Gastroesophageal sphincter (tissue), 4 donors: ENCODE data around the gene ZNF543. TPM values are rescaled to one million over a fixed set of nuclear protein-coding genes. Genes with fewer than 3 reads are reported as not detected.
A peak's percentile ranks its signal among the peaks of the same experiment; 100 is the strongest.
"Not testable (repeated sequence)": the region's sequence is repeated elsewhere in the genome, so short reads cannot be mapped to it uniquely, and the experiment has no call there.

Experiments
- ATAC-seq: fragments of 150-250 bp; one replicate; pipeline ENCODE4 v1.9.1; 2016; ENCODE audit warnings: mild to moderate bottlenecking, moderate library complexity
- H3K27ac ChIP-seq, 4 donors: fragments of 200-600 bp; sonication (generic) in 3 of 4; 1 replicate in 3 of 4; 2 replicates in 1 of 4; pipeline ENCODE4 v1.5.1; 2016 to 2019
- H3K27me3 ChIP-seq: fragments of 200-600 bp; sonication (generic); one replicate; pipeline ENCODE4 v1.5.1; 2019
- H3K36me3 ChIP-seq, 2 donors: fragments of 200-600 bp; sonication (generic); one replicate each; pipeline ENCODE4 v1.5.1; 2019; ENCODE audit warnings: control low read depth in 1 of 2
- H3K4me1 ChIP-seq, 3 donors: fragments of 200-600 bp; sonication (generic); 1 replicate in 2 of 3; 2 replicates in 1 of 3; pipeline ENCODE4 v1.5.1; 2016 to 2019; ENCODE audit warnings: control low read depth in 2 of 3
- H3K4me3 ChIP-seq, 2 donors: fragments of 200-600 bp; sonication (generic); one replicate each; pipeline ENCODE4 v1.5.1; 2019; ENCODE audit warnings: mild to moderate bottlenecking in 1 of 2, moderate library complexity in 1 of 2
- H3K9me3 ChIP-seq, 3 donors: fragments of 200-600 bp; sonication (generic); one replicate each; pipeline ENCODE4 v1.5.1; 2017 to 2019; ENCODE audit warnings: control low read depth in 2 of 3
- EP300 ChIP-seq: sonication (generic); formaldehyde crosslinking; IDR thresholded peaks from one replicate; pipeline ENCODE4 v1.6.1; 2017; ENCODE audit warnings: antibody characterized with exemption, mild to moderate bottlenecking
- POLR2A ChIP-seq, 2 donors: fragments of 450-650 bp; IDR thresholded peaks; one replicate each; pipeline ENCODE4 v1.6.1; 2017; ENCODE audit warnings: antibody characterized with exemption in 2 of 2, mild to moderate bottlenecking in 2 of 2, moderate library complexity in 1 of 2
- POLR2AphosphoS5 ChIP-seq: sonication (generic); formaldehyde crosslinking; IDR thresholded peaks from one replicate; pipeline ENCODE4 v1.6.1; 2017; ENCODE audit warnings: antibody characterized with exemption
- WGBS, 2 donors: methylation state at CpG; one replicate each; pipeline ENCODE4 v1.1.5; 2018; ENCODE audit warnings: low coverage in 1 of 2; 5-methylcytosine and 5-hydroxymethylcytosine counted together
- total RNA-seq, 4 donors: library from RNA; depleted of rRNA; stranded (reverse); fragments of >200 nt; gene quantifications; one replicate each; pipeline ENCODE4 v1.1.0, GENCODE V29; 2016
- TF ChIP-seq, protein P1 (sequence below), 4 experiments: fragments of 200-600 bp in 2 of 4; fragments of 450-650 bp in 2 of 4; sonication (generic) in 1 of 4; IDR thresholded peaks; one replicate each; pipeline ENCODE4 v1.5.1; 2017 to 2019; ENCODE audit warnings: antibody characterized with exemption in 4 of 4, mild to moderate bottlenecking in 2 of 4, moderate library complexity in 2 of 4

The ZNF543 gene
- total RNA-seq, result 10 to 100 TPM in 1 of 4 donors, 1 to 10 TPM in 3; 9.3 to 11.7 (median 9.7) TPM

DNA sequence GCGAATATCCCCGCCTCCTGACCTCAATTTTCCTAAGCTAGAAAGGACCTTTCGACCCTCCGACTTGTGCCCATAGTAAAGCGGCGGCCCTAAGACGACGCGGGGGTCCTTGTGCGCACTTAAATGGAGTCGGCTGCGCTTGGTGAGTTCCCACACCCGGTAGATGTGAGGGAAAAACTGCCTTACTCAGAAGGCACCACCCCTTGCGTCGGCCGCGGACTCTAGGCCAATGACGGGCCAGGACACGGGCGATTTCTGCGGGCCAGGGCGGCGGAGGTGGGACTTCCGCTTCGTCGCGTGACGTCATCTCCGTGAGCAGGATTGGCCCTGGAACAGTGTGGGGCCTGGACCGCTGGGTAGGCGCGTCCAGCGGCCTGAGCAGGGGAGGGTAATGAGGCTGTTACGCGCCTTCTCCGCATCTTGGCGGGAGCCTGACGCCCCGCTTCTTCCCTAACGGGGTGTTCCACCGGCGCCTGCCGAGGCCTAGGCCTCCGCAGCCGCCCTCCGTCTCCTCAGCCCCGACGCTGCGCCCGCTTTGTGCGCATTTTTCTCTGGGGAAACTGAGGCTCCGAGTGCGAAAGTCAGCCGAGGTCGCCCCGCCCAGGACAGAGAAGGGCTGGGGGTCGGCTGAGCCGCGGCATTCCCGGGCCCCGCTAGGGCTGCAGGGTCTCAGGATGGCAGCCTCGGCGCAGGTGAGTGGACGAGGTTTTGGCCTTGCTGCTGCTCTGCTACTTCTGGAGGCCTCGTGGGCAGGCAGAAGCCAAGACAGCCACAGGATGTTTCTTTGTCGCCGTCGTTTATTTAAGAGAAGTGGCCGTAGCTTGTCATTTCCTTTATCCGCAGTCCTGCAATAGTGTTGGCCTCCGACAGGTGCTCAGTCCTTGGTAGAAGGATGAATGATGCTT is at the start of gene ZNF543:
Gene ZNF543, plus strand, starts transcription at position 293 of the 905 bp plus-strand sequence. Its CDS starts 382 bp downstream, at position 675.
- Histone ChIP-seq H3K4me1 (peaks cover 0 to 33% (median 11%) of the 10 kb centered on the region in 3 donors), H3K36me3 (peaks cover 0 to 28% of the 10 kb centered on the region in 2 donors), H3K9me3 (peaks cover 0 to 36% (median 0%) of the 10 kb centered on the region in 3 donors), H3K27me3 (peaks cover 3% of the 10 kb centered on the region), H3K4me3 (peak within 1 kb of the TSS; percentile 59 to 91), H3K27ac (peak within 1 kb of the TSS; percentile 41 to 92 (median 92))
- 0% methylated on average over 4 to 11 of the region's 71 CpGs for WGBS, 2 donors
- TF ChIP-seq, protein P1, sequence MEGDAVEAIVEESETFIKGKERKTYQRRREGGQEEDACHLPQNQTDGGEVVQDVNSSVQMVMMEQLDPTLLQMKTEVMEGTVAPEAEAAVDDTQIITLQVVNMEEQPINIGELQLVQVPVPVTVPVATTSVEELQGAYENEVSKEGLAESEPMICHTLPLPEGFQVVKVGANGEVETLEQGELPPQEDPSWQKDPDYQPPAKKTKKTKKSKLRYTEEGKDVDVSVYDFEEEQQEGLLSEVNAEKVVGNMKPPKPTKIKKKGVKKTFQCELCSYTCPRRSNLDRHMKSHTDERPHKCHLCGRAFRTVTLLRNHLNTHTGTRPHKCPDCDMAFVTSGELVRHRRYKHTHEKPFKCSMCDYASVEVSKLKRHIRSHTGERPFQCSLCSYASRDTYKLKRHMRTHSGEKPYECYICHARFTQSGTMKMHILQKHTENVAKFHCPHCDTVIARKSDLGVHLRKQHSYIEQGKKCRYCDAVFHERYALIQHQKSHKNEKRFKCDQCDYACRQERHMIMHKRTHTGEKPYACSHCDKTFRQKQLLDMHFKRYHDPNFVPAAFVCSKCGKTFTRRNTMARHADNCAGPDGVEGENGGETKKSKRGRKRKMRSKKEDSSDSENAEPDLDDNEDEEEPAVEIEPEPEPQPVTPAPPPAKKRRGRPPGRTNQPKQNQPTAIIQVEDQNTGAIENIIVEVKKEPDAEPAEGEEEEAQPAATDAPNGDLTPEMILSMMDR (IDR thresholded peaks at IDR 0.05), result peak in 2 of 4 experiments; percentile 5 to 12
- TF ChIP-seq EP300 (no peak), POLR2AphosphoS5 (peak; percentile 74), POLR2A (IDR thresholded peaks at IDR 0.05) (peak; percentile 67 to 73)
- peak; percentile 100 for ATAC-seq

DNA sequence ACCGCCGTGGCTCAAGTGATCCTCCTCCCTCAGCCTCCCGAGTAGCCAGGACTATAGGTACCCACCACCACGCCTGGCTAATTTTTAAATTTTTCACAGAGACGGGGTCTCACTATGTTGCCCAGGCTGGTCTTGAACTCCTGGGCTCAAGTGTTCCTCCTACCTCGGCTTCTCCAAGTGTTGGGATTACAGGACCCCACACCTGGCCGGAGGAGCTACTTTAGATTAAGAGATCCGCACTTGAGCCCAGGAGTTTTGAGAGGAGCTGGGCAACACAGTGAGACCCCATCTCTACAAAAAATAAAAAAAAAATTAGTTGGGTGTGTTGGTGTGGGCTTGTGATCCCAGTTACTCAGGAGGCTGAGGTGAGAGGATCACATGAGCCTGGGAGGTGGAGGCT is 49.0 kb upstream of the ZNF543 start:
- Histone ChIP-seq H3K27me3 (no peaks in the 10 kb centered on the region), H3K9me3 (no peaks in the 10 kb centered on the region), H3K36me3 (peaks cover 0 to 40% of the 10 kb centered on the region in 2 donors), H3K27ac (no peak overlapping the region), H3K4me3 (no peak overlapping the region), H3K4me1 (no peaks in the 10 kb centered on the region)
- no peak for ATAC-seq
- 90% methylated on average over 5 to 6 of the region's 8 CpGs for WGBS, 2 donors
- TF ChIP-seq EP300 (no peak), POLR2A (IDR thresholded peaks at IDR 0.05) (no peak), POLR2AphosphoS5 (no peak)
- TF ChIP-seq, protein P1 (IDR thresholded peaks at IDR 0.05), result no peak

DNA sequence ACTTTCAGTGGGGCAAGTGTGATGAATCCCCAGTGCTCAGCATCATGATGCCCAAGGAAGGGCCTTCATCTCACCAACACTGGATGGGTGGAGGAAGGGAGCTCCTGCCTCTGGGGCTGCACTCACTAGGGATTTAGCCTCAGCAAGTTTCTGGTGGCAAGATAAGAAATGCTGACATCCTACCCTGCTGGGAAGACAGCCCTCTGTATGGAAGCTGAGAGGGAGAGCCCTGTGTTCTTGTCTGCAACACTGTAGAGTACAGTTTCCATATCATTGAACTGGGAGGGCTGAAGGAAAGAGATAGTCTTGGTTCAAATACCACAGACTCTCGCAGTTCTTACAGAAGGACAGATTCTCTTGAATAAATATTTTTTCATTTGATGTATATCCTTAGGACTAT is 47.3 kb upstream of the ZNF543 start:
- Histone ChIP-seq H3K27ac (no peak overlapping the region), H3K4me1 (no peaks in the 10 kb centered on the region), H3K4me3 (no peak overlapping the region), H3K27me3 (no peaks in the 10 kb centered on the region), H3K36me3 (peaks cover 0 to 32% of the 10 kb centered on the region in 2 donors), H3K9me3 (no peaks in the 10 kb centered on the region)
- TF ChIP-seq POLR2A (IDR thresholded peaks at IDR 0.05), result no peak
- TF ChIP-seq, protein P1 (IDR thresholded peaks at IDR 0.05), result no peak
- no peak for TF ChIP-seq POLR2AphosphoS5
- no peak for TF ChIP-seq EP300
- no peak for ATAC-seq
- WGBS, 2 donors, result 15 to 100% methylated on average over 1 of the region's 1 CpG

DNA sequence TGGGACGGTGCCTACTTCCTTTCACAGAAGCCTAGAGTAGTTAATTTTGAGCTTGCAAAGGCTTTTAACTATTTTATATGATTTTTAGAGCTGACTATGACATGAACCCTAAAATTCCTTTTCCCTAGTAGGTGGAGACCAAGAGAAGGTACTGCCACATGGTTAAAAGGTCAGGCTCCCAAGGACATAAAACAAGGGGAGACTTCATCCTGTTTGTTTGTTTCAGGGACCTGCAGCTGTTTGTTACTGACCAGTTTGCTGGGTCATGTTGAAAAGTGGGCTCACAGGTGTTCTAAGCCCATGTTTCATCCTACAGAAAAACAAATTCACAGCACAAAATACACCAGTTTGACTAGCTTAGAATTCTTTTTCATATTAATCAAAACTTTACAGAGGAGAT is 43.8 kb upstream of the ZNF543 start:
- Histone ChIP-seq H3K36me3 (peaks cover 0 to 19% of the 10 kb centered on the region in 2 donors), H3K4me1 (peaks cover 0 to 16% (median 5%) of the 10 kb centered on the region in 3 donors), H3K9me3 (no peaks in the 10 kb centered on the region), H3K27me3 (no peaks in the 10 kb centered on the region), H3K27ac (no peak overlapping the region), H3K4me3 (no peak overlapping the region)
- 62 to 100% methylated on average over 1 of the region's 1 CpG for WGBS, 2 donors
- ATAC-seq, result no peak
- TF ChIP-seq POLR2A (IDR thresholded peaks at IDR 0.05), result no peak

DNA sequence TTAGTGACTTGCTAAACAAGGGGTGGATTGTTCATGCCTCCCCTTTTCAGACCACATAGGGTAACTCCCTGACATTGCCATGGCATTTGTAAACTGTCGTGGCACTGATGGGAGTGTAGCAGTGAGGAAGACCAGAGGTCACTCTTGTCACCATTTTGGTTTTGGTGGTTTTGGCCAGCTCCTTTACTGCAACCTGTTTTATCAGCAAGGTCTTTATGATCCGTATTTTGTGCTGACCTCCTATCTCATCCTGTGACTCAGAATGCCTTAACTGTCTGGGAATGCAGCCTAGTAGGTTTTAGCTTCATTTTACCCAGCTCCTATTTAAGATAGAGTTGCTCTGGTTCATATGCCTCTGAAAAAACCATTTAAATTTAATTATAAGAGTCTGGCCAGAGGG is 41.8 kb upstream of the ZNF543 start:
- H3K9me3 ChIP-seq, H3K4me3 ChIP-seq, H3K27ac ChIP-seq, ATAC-seq, H3K27me3 ChIP-seq: not testable (repeated sequence)
- H3K4me1 ChIP-seq, result peaks cover 0 to 37% (median 15%) of the 10 kb centered on the region in 3 donors
- peaks cover 0 to 25% of the 10 kb centered on the region in 2 donors for H3K36me3 ChIP-seq
- 86 to 92% methylated on average over 1 to 2 of the region's 2 CpGs for WGBS, 2 donors
